Measurements from ENCODE around the gene C17orf67.

- TF ChIP-seq YY1 (IDR thresholded peaks at IDR 0.05; ENCODE audit: low read depth) (no peak), RAD21 (IDR thresholded peaks at IDR 0.05; ENCODE audit: low read depth) (no peak), TAF1 (IDR thresholded peaks at IDR 0.05; ENCODE audit: low read depth) (no peak), EP300 (IDR thresholded peaks at IDR 0.05; ENCODE audit: borderline replicate concordance) (no peak), TCF12 (IDR thresholded peaks at IDR 0.05; ENCODE audit: low read depth) (no peak), FOXM1 (IDR thresholded peaks at IDR 0.05; ENCODE audit: borderline replicate concordance, low read depth) (no peak), CREB1 (IDR thresholded peaks at IDR 0.05; ENCODE audit: low read depth) (no peak), TEAD4 (IDR thresholded peaks at IDR 0.05) (no peak), CEBPB (IDR thresholded peaks at IDR 0.05) (no peak), EGR1 (IDR thresholded peaks at IDR 0.05) (no peak)
- TF ChIP-seq, protein P1, sequence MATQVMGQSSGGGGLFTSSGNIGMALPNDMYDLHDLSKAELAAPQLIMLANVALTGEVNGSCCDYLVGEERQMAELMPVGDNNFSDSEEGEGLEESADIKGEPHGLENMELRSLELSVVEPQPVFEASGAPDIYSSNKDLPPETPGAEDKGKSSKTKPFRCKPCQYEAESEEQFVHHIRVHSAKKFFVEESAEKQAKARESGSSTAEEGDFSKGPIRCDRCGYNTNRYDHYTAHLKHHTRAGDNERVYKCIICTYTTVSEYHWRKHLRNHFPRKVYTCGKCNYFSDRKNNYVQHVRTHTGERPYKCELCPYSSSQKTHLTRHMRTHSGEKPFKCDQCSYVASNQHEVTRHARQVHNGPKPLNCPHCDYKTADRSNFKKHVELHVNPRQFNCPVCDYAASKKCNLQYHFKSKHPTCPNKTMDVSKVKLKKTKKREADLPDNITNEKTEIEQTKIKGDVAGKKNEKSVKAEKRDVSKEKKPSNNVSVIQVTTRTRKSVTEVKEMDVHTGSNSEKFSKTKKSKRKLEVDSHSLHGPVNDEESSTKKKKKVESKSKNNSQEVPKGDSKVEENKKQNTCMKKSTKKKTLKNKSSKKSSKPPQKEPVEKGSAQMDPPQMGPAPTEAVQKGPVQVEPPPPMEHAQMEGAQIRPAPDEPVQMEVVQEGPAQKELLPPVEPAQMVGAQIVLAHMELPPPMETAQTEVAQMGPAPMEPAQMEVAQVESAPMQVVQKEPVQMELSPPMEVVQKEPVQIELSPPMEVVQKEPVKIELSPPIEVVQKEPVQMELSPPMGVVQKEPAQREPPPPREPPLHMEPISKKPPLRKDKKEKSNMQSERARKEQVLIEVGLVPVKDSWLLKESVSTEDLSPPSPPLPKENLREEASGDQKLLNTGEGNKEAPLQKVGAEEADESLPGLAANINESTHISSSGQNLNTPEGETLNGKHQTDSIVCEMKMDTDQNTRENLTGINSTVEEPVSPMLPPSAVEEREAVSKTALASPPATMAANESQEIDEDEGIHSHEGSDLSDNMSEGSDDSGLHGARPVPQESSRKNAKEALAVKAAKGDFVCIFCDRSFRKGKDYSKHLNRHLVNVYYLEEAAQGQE (IDR thresholded peaks at IDR 0.05; ENCODE audit: low read depth), result no peak
- TF ChIP-seq, protein P2, sequence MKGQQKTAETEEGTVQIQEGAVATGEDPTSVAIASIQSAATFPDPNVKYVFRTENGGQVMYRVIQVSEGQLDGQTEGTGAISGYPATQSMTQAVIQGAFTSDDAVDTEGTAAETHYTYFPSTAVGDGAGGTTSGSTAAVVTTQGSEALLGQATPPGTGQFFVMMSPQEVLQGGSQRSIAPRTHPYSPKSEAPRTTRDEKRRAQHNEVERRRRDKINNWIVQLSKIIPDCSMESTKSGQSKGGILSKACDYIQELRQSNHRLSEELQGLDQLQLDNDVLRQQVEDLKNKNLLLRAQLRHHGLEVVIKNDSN (IDR thresholded peaks at IDR 0.05), result no peak
- TF ChIP-seq, protein P3, sequence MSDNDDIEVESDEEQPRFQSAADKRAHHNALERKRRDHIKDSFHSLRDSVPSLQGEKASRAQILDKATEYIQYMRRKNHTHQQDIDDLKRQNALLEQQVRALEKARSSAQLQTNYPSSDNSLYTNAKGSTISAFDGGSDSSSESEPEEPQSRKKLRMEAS (IDR thresholded peaks at IDR 0.05), result no peak
Measured at GRCh38 chr17:56820207-56820606, 13.5 kb downstream of the C17orf67 start.
